HG02943 (cell line): ENCODE measurements around the gene ERP29.
"Not testable (repeated sequence)": the region's sequence is repeated elsewhere in the genome, so short reads cannot be mapped to it uniquely, and the experiment has no call there.

Experiments used
- ATAC-seq: cut with Tn5 transposase; IDR thresholded peaks from one replicate; pipeline ENCODE4 v1.9.1; 2021; ENCODE audit warnings: mild to moderate bottlenecking, low read depth, moderate library complexity; ENCODE audit not compliant: unreplicated experiment

Gene ERP29

DNA sequence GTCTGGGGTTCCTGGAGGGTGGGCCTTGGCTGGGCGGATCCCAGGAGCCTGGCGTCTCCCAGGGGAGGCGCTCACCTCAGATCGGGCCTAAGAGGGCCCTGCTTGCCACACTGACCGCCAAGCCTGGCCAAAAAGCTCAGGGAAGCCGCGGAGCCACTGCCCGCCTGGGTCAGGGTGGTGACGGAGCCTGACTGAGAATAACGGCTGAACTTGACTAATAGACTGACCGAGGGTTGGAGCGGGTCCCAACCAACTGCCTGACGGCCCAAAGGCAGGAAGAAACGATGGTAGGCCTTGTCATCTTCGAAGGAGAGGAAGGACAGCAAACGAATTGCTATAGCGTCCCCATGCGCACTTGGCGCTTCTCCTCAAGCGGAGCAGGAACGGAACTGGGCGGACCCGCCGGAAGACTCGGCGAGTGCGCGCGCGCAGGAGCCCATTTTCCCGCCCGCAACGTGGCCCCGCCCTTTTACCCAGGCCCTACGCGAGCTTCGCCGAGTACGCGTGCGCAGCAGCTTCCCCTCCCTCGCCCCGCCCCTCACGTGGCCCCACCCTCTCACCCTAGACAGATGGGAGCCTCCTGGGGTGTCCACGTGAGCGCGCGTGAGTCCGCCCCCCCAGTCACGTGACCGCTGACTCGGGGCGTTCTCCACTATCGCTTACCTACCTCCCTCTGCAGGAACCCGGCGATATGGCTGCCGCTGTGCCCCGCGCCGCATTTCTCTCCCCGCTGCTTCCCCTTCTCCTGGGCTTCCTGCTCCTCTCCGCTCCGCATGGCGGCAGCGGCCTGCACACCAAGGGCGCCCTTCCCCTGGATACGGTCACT, at the start of gene ERP29, which contains the start of gene TMEM116:
Gene ERP29, plus strand, starts transcription at position 652 of the 826 bp plus-strand sequence. Its CDS starts 40 bp downstream, at position 692.
Gene TMEM116, minus strand, starts transcription at position 391 of the 826 bp plus-strand sequence. CDS start 7,895 bp downstream, outside the sequence.
- peak; percentile 68 for ATAC-seq

DNA sequence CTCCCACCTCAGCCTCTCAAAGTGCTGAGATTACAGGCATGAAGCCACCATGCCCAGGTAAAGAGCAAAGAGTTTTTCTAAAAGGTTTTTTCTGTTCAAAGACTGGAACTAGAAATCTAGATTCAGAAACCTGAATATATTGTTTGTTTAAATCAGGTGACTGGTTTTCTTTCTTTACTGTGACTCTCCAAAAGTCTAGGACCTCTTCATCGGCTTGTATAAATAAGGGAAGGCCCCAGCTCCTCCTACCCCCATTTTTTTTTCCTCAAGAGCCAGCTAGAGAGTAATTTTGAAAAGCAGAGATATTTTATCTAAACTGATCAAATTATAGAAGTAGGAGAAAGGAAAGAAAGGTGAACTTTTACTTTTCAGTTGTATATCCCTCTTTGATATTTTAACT, 48.3 kb upstream of the ERP29 start:
- ATAC-seq: no peak

DNA sequence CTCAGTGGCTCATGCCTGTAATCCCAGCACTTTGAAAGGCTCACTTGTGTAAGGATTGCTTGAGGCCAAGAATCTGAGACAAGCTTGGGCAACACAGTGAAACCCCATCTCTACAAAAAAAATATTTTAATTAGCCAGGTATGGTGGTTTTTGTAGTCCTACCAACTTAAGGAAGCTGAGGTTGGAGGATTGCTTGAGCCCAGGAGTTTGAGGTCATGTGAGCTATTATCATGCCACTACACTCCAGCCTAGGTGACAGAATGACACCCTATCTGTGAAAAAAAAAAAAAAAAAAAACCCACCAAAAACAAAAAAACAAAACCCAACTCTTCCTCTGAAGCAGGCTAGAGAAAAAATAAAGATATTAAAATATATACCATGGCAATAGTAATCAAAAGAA, 41.4 kb upstream of the ERP29 start:
- no peak for ATAC-seq

DNA sequence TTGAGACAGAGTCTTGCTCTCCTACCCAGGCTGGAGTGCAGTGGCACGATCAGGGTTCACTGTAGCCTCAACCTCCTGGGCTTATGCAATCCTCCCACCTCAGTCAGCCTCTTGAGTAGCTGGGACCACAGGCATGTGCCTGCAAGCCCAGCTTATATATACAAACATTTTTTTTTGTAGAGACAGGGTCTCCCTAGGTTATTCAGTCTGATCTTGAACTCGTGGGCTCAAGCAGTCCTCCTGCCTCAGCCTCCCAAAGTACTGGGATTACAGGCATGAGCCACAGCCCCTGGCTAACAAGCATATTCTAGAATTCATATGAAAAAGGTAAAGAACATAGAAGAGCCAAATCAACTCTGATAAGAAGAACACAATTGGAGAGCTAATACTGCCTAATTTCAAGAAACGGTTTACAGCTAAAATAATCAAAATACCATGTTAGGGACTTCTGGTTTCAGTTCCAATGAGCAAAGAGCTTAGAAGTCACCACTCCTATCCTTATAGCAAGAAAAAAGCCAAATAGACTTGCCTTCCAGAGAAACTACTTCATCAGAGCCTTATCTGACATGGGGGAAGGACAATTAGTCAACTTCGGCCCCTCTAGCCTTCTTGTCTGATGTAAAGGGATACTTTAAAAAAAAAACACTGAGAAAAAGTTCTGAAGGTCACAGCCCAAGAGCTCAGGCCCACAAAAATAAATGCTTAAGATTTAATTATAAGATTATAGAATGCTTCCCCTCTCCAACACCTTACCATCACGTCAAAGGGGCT, 37.9 kb upstream of the ERP29 start:
- no peak for ATAC-seq

DNA sequence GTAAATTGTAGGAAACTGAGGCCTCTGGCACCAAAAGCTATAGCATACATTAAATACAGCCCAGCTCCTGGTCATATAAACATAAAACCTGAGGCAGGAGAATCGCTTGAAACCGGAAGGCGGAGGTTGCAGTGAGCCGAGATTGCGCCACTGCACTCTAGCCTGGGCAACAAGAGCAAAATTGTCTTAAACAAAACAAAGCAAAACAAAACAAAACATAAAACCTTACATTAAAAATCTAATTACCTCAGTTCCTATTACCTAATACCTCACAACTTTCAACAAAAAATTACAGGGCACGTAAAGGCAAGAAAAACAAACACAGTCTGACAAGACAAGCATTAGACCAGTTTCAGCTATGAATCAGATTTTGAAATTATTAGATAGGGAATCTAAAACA, 36.9 kb upstream of the ERP29 start:
- ATAC-seq: no peak

DNA sequence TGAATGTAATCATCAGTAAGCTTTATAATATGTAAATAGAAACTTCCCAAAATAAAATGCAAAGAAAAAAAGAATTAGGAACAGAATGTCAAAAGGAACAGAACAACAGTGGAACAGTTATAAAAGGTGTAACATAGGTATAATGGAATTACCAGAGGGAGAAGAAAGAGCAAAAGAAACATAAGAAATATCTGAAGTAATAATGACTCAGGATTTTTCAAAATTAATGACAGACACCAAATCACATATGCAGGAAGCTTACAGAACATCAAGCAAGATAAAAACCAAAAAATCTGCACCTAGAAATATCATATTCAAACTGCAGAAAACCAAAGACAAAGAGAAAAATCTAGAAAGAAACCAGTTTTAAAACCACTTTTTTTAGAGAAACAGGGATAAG, 36.4 kb upstream of the ERP29 start:
- no peak for ATAC-seq

DNA sequence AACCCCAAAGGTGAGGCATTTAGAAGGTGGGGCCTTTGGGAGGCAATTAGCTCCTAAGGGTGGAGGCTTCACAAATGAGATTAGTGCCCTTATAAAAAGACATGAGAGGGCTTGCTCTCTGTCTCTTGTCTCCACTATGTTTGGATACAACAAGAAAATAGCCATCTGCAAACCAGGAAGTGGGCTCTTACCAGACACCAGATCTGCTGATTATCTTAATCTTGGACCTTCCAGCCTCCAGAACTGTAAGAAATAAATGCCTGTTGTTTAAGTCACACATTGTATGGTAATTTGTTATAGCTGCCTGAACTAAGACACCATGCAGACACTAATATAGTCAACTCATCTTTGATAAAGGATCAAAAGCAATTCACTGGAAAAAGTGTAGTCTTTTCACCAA, 34.7 kb upstream of the ERP29 start:
- ATAC-seq: no peak

DNA sequence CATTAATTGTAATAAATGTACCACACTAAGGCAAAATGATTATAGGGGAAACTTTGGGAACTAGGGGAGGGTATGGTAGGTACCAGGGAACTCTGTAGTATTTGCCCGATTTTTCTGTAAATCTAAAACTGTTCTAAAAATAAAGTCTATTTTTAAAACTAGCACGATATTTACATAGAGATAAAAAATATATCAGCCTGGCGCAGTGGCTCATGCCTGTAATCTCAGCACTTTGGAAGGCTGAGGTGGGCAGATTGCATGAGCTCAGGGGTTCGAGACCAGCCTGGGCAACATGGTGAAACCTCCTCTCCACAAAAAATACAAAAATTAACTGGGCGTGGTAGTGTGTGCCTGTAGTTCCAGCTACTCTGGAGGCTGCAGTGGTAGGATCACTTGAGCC, 32.6 kb upstream of the ERP29 start:
- no peak for ATAC-seq

DNA sequence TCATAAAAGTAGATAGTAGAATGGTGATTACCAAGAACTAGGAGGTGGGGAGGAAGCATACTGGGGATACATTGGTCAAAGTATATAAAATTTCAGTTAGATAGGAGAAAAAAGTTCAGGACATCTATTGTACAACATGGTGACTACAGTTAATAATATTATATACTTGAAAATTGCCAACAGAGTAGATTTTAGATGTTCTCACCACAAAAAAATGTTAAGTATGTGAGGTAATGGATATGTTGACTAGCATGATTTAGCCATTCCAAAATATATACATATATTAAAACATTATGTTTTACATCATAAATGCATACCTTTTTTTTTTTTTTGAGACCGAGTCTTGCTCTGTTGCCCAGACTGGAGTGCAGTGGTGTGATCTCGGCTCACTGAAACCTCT, 31.2 kb upstream of the ERP29 start:
- ATAC-seq: no peak

DNA sequence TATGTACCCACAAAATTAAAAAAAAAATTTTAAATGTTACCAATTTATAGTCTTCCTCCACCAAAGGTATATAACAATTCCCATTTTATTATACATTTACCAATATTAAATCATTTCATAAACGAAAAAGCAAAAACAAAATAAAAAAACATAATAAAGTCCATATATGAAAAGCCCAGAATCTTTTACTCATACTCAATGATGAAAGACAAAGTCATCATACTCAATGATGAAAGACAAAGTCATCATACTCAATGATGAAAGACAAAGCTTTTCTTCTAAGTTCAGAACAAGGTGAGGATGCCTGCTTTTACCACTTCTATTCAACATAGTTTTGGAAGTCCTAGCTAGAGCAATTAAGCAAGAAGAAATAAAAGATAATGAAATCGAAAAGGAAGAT, 28.4 kb upstream of the ERP29 start:
- ATAC-seq: no peak

DNA sequence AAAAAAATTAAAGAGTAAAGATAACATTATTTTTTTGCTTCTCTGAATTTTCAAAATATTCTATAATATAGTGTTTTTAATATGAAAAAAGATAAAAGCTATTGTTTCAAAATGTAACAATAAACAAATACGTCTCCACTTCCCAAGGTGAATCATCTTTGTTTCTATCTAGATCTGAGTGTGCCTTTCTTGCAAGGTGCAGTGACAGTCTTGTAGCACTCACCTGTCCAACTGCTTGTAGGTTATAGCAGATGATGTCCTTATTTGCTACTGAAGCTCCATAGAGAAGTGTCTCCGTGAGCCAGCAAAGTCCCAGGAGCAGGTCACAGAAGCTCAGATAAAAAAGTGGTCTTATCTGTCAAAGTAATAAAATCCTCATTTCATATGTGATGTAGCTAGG, 21.7 kb upstream of the ERP29 start:
- no peak for ATAC-seq

DNA sequence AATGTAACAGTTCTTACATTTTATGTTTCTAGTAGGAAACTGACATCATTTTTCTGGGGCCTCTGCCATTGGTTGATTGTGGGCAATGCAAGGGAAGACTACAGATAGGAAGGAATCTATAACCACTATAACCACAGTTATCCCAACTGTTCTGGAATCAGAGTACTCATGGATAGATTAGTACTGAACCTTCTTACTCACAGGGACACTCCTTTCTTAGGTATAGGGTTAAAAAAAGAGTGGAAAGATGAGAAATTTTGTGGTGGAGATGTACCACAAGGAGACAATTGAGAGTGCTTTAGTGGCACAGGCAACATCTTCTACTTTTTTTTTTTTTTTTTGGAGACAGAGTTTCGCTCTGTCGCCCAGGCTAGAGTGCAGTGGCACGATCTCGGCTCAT, 21.3 kb upstream of the ERP29 start:
- ATAC-seq: no peak

DNA sequence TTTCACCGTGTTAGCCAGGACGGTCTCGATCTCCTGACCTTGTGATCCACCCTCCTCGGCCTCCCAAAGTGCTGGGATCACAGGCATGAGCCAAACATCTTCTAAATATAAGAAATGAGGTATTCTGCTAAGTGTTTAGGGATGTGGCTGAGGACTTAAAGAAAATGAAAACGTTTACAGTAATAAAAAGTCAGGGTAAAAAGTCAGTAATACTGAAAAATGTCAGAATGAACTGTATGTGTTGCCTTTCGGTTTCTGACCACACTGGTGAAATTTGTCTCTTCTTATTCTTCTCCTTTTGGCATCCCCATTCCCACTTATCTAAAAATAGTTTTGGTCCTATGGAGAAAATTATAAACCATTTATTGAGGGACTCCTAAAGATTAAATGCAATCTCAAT, 20.8 kb upstream of the ERP29 start:
- no peak for ATAC-seq

DNA sequence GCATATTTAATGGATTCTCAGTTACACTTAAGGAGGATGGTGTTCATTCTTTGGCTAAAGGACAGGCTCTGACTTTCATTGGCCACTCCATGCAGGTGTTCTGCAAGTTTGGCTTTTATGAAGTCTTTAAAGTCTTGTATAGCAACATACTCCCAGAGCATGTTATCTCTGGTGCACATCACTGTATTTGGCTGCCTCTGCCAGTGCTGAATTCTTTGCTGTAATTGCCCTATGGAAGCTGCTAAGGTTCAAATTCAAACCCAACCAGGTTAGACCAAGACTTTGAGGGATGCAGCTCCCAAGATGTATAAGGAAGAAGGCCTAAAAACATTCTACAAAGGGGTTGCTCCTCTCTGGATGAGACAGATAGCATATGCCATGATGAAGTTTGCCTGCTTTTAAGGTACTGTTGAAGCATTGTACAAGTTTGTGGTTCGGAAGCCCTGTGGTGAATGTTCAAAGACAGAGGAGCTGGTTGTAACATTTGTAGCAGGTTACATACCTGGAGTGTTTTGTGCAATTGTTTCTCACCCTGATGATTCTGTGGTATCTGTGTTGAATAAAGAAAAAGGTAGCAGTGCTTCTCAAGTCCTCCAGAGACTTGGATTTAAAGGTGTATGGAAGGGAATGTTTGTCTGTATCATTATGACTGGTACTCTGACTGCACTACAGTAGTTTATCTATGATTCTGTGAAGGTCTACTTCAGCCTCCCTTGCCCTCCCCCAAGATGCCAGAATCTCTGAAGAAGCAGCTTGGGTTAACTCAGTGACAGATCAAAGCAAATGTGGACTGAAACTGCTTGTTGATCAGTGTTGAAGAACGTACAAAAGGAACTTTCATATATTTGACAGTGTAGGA, 19.7 kb upstream of the ERP29 start:
- no peak for ATAC-seq

DNA sequence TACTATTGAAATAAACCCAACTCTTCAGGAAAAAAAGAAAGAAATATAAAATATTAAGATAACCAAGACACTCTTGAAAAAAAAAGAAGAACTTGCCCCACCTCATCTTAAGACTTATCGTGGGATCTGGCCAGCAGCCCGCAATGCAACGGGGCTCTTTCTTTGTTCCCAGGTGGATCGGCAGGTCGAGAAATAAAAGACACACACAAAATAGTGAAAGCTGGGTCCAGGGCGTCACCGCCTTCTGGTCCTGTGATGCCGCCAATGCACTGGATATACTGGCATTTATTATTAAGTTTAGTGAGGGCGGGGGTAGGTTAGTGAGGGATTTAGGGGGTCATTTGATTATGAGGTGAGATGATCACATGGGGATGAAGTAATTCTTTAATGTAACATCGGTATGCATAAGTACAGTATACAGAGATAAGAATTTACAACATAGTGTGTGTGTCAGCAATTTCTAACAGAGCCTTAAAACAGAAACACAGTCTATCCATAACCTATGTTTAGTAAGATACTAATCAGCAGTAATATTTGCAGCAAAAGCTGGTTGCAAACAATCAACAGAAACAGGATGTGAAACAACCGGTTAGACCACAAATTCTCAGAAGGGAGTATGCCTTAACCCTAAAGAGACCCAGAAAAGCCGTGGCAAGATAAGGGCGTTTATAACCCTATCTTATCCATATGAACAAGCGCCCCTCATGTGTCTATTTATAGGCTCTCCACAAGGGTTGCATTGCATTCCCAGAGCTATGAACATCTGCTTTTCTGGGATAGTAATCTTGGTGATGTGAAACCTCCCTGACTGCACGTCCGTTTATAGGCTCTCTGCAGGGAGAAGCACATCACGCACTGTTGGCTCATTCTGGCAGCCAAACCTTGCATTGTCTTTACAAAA, 18.8 kb upstream of the ERP29 start:
- ATAC-seq: not testable (repeated sequence)

DNA sequence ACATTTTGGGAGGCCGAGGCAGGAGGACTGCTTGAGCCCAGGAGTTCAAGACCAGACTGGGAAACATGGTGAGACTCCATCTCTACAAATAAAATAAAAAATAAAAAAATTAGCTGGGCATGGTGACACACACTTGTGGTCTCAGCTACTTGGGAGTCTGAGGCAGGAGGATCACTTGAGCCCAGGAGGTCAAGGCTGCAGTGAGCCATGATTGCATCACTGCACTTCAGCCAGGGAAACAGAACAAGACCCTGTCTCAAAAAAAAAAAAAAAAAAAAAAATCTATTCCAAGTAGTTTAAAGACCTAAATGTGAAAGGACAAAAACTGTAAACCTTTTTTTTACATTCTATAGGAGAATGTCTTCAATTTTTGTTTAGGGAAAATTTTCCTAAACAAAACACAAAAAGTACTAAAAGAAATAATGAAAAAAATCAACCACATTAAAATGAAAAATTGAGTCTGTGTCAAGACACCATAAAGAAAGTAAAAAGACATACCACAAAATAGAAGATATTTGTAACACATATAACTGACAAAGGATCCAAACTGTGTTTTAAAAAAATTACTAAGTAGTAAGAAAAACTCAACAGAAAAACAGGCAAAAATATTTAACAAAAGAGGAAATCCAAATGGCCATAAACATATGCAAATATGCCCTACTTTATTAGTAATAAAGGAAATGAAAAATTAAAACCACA, 17.3 kb upstream of the ERP29 start:
- ATAC-seq: no peak

DNA sequence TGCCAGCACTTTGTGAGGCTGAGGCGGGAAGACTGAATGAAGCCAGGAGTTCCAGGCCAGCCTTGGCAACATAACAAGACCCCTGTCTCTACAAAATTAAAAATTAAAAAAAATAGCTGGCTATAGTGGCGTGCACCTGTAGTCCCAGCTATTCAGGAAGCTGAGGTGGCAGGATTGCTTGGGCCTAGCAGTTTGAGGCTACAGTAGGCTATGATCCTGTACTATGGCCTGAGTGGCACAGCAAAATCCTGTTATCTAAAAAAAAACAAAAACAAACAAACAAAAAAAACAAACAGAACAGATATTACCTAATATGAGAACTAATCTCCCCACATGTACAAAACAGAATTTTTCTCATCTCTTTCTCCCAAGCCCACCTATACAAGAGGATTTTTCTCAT, 15.9 kb upstream of the ERP29 start:
- ATAC-seq: no peak

DNA sequence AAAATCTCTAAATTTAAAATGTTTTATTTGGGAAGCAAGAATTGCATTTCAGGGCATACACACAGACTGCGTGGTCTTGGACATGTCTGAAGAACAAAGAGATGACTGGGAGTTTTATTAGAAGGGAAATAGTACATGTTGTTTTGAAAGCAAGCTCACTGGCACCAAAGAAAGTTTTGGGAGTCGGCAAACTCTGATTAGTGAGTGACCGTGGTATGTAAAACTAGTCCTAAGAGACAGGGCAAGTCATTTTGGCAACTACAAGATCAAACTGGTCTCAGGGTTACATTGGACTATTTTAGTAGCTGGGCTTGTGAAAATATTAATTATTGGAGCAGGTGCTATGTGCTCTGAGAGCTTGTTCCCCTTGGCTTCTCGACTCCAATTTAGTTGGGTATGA, 15.2 kb upstream of the ERP29 start:
- no peak for ATAC-seq

DNA sequence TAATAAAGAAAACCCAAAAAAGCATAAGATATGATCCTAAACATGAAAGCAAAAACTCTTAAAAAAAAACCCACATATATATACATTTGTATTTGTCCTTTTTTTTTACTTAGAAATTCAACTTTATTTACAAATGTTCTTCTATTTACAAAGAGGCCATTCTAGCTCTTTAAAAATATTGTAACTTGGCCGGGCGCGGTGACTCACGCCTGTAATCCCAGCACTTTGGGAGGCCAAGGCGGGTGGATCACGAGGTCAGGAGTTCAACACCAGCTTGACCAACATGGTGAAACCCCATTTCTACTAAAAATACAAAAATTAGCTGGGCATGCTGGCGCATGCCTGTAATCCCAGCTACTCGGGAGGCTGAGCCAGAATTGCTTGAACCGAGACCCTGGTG, 14.1 kb upstream of the ERP29 start:
- ATAC-seq: not testable (repeated sequence)
